Ovary (tissue), 3 donors: ENCODE results near the gene UBR3.

Source experiments
- CTCF ChIP-seq, 3 donors: fragments of 450-650 bp in 2 of 3; fragments of 200-600 bp in 1 of 3; IDR thresholded peaks; one replicate each; pipeline versions ENCODE4 v1.5.1 to v1.8.0; 2016 to 2022; ENCODE audit warnings: antibody characterized with exemption in 3 of 3, mild to moderate bottlenecking in 1 of 3
- EP300 ChIP-seq: sonication (generic); formaldehyde crosslinking; IDR thresholded peaks from one replicate; pipeline ENCODE4 v1.6.1; 2017; ENCODE audit warnings: antibody characterized with exemption
- POLR2A ChIP-seq: fragments of 450-650 bp; IDR thresholded peaks from one replicate; pipeline ENCODE4 v1.6.1; 2017; ENCODE audit warnings: antibody characterized with exemption, mild to moderate bottlenecking, moderate library complexity
- donor health status: DM: no; HTN: no; CAD: no.

GRCh38 chr2:170014769-170015168 lies 187.5 kb downstream of the UBR3 start:
- TF ChIP-seq CTCF (IDR thresholded peaks at IDR 0.05) (no peak), POLR2A (no peak), EP300 (no peak)
